Ovary (tissue), 3 donors: Measurements from ENCODE around the gene CHD5.

ENCODE experiments used
- CTCF ChIP-seq, 3 donors: fragments of 450-650 bp in 2 of 3; fragments of 200-600 bp in 1 of 3; IDR thresholded peaks; one replicate each; pipeline versions ENCODE4 v1.5.1 to v1.8.0; 2016 to 2022; ENCODE audit warnings: antibody characterized with exemption in 3 of 3, mild to moderate bottlenecking in 1 of 3
- EP300 ChIP-seq: sonication (generic); formaldehyde crosslinking; IDR thresholded peaks from one replicate; pipeline ENCODE4 v1.6.1; 2017; ENCODE audit warnings: antibody characterized with exemption
- donor health status: DM: no; HTN: no; CAD: no.

GRCh38 chr1:6163191-6163972 is 16.7 kb downstream of the CHD5 start:
- no peak for TF ChIP-seq CTCF (IDR thresholded peaks at IDR 0.05)
- TF ChIP-seq EP300: no peak
